ENCODE data around the gene CABLES2. TPM values are rescaled to one million over a fixed set of nuclear protein-coding genes. Genes with fewer than 3 reads are reported as not detected.
"Not testable (repeated sequence)": the region's sequence is repeated elsewhere in the genome, so short reads cannot be mapped to it uniquely, and the experiment has no call there.

The CABLES2 gene
- polyA plus RNA-seq, 2 donors, result 1.6 to 2.4 TPM

- H3K27me3 ChIP-seq (ENCODE audit: control insufficient read depth in 1 of 2, insufficient read depth in 2 of 2, low read length in 2 of 2); H3K4me3 ChIP-seq (ENCODE audit: low read depth in 1 of 2, low read length in 2 of 2); H3K9me3 ChIP-seq (ENCODE audit: control insufficient read depth in 2 of 2, insufficient read depth in 1 of 2, low read depth in 1 of 2, low read length in 1 of 2); H3K36me3 ChIP-seq (ENCODE audit: control insufficient read depth in 2 of 2, insufficient read depth in 2 of 2, low read length in 1 of 2): not testable (repeated sequence)
- 88% methylated on average over 25 to 27 of the region's 40 CpGs for WGBS, 2 donors
- H3K4me1 ChIP-seq (ENCODE audit: control insufficient read depth in 2 of 2, insufficient read depth in 2 of 2, low read length in 1 of 2), result peaks cover 24 to 41% of the 10 kb centered on the region in 2 donors
- H3K27ac ChIP-seq (ENCODE audit: low read depth in 2 of 2, low read length in 1 of 2), result peak overlapping the region in 1 of 2 donors; percentile 4
Observed at GRCh38 chr20:62373631-62374179, 33.4 kb downstream of the CABLES2 start.

- 74 to 79% methylated on average over 27 to 29 of the region's 29 CpGs for WGBS, 2 donors
- Histone ChIP-seq H3K36me3 (ENCODE audit: control insufficient read depth in 2 of 2, insufficient read depth in 2 of 2, low read length in 1 of 2) (no peaks in the 10 kb centered on the region), H3K4me3 (ENCODE audit: low read depth in 1 of 2, low read length in 2 of 2) (no peak overlapping the region), H3K27me3 (ENCODE audit: control insufficient read depth in 1 of 2, insufficient read depth in 2 of 2, low read length in 2 of 2) (no peaks in the 10 kb centered on the region), H3K9me3 (ENCODE audit: control insufficient read depth in 2 of 2, insufficient read depth in 1 of 2, low read depth in 1 of 2, low read length in 1 of 2) (no peaks in the 10 kb centered on the region), H3K4me1 (ENCODE audit: control insufficient read depth in 2 of 2, insufficient read depth in 2 of 2, low read length in 1 of 2) (peaks cover 25 to 41% of the 10 kb centered on the region in 2 donors), H3K27ac (ENCODE audit: low read depth in 2 of 2, low read length in 1 of 2) (peak overlapping the region; percentile 56 to 75)
Observed at GRCh38 chr20:62372042-62372993, 34.8 kb downstream of the CABLES2 start.

- WGBS, 2 donors, result 83 to 90% methylated on average over 8 of the region's 8 CpGs
- Histone ChIP-seq H3K27ac (ENCODE audit: low read depth in 2 of 2, low read length in 1 of 2) (peak overlapping the region; percentile 45 to 59), H3K36me3 (ENCODE audit: control insufficient read depth in 2 of 2, insufficient read depth in 2 of 2, low read length in 1 of 2) (no peaks in the 10 kb centered on the region), H3K9me3 (ENCODE audit: control insufficient read depth in 2 of 2, insufficient read depth in 1 of 2, low read depth in 1 of 2, low read length in 1 of 2) (no peaks in the 10 kb centered on the region), H3K4me3 (ENCODE audit: low read depth in 1 of 2, low read length in 2 of 2) (no peak overlapping the region), H3K4me1 (ENCODE audit: control insufficient read depth in 2 of 2, insufficient read depth in 2 of 2, low read length in 1 of 2) (peaks cover 23 to 36% of the 10 kb centered on the region in 2 donors), H3K27me3 (ENCODE audit: control insufficient read depth in 1 of 2, insufficient read depth in 2 of 2, low read length in 2 of 2) (no peaks in the 10 kb centered on the region)
Observed at GRCh38 chr20:62371588-62372041, 35.5 kb downstream of the CABLES2 start.

- Histone ChIP-seq H3K36me3 (ENCODE audit: control insufficient read depth in 2 of 2, insufficient read depth in 2 of 2, low read length in 1 of 2) (no peaks in the 10 kb centered on the region), H3K27ac (ENCODE audit: low read depth in 2 of 2, low read length in 1 of 2) (peak overlapping the region; percentile 53 to 74), H3K9me3 (ENCODE audit: control insufficient read depth in 2 of 2, insufficient read depth in 1 of 2, low read depth in 1 of 2, low read length in 1 of 2) (no peaks in the 10 kb centered on the region), H3K27me3 (ENCODE audit: control insufficient read depth in 1 of 2, insufficient read depth in 2 of 2, low read length in 2 of 2) (no peaks in the 10 kb centered on the region), H3K4me3 (ENCODE audit: low read depth in 1 of 2, low read length in 2 of 2) (no peak overlapping the region), H3K4me1 (ENCODE audit: control insufficient read depth in 2 of 2, insufficient read depth in 2 of 2, low read length in 1 of 2) (peaks cover 18 to 39% of the 10 kb centered on the region in 2 donors)
- WGBS, 2 donors, result 59 to 65% methylated on average over 18 of the region's 18 CpGs
Observed at GRCh38 chr20:62370807-62371587, 36.1 kb downstream of the CABLES2 start.

- Histone ChIP-seq H3K4me3 (ENCODE audit: low read depth in 1 of 2, low read length in 2 of 2) (no peak overlapping the region), H3K9me3 (ENCODE audit: control insufficient read depth in 2 of 2, insufficient read depth in 1 of 2, low read depth in 1 of 2, low read length in 1 of 2) (no peaks in the 10 kb centered on the region), H3K27me3 (ENCODE audit: control insufficient read depth in 1 of 2, insufficient read depth in 2 of 2, low read length in 2 of 2) (no peaks in the 10 kb centered on the region), H3K27ac (ENCODE audit: low read depth in 2 of 2, low read length in 1 of 2) (peak overlapping the region; percentile 53 to 74), H3K4me1 (ENCODE audit: control insufficient read depth in 2 of 2, insufficient read depth in 2 of 2, low read length in 1 of 2) (peaks cover 18 to 41% of the 10 kb centered on the region in 2 donors), H3K36me3 (ENCODE audit: control insufficient read depth in 2 of 2, insufficient read depth in 2 of 2, low read length in 1 of 2) (no peaks in the 10 kb centered on the region)
- WGBS, 2 donors, result 50 to 52% methylated on average over 19 of the region's 19 CpGs
Observed at GRCh38 chr20:62370115-62370806, 36.8 kb downstream of the CABLES2 start.

- Histone ChIP-seq H3K9me3 (ENCODE audit: control insufficient read depth in 2 of 2, insufficient read depth in 1 of 2, low read depth in 1 of 2, low read length in 1 of 2) (no peaks in the 10 kb centered on the region), H3K36me3 (ENCODE audit: control insufficient read depth in 2 of 2, insufficient read depth in 2 of 2, low read length in 1 of 2) (no peaks in the 10 kb centered on the region), H3K27ac (ENCODE audit: low read depth in 2 of 2, low read length in 1 of 2) (peak overlapping the region; percentile 25 to 74), H3K27me3 (ENCODE audit: control insufficient read depth in 1 of 2, insufficient read depth in 2 of 2, low read length in 2 of 2) (no peaks in the 10 kb centered on the region), H3K4me3 (ENCODE audit: low read depth in 1 of 2, low read length in 2 of 2) (no peak overlapping the region), H3K4me1 (ENCODE audit: control insufficient read depth in 2 of 2, insufficient read depth in 2 of 2, low read length in 1 of 2) (peaks cover 18 to 40% of the 10 kb centered on the region in 2 donors)
- WGBS, 2 donors, result 56 to 68% methylated on average over 4 of the region's 4 CpGs
Observed at GRCh38 chr20:62369815-62370114, 37.3 kb downstream of the CABLES2 start.

- Histone ChIP-seq H3K4me1 (ENCODE audit: control insufficient read depth in 2 of 2, insufficient read depth in 2 of 2, low read length in 1 of 2) (peaks cover 19 to 40% of the 10 kb centered on the region in 2 donors), H3K9me3 (ENCODE audit: control insufficient read depth in 2 of 2, insufficient read depth in 1 of 2, low read depth in 1 of 2, low read length in 1 of 2) (no peaks in the 10 kb centered on the region), H3K4me3 (ENCODE audit: low read depth in 1 of 2, low read length in 2 of 2) (no peak overlapping the region), H3K27ac (ENCODE audit: low read depth in 2 of 2, low read length in 1 of 2) (peak overlapping the region; percentile 25 to 74), H3K27me3 (ENCODE audit: control insufficient read depth in 1 of 2, insufficient read depth in 2 of 2, low read length in 2 of 2) (no peaks in the 10 kb centered on the region), H3K36me3 (ENCODE audit: control insufficient read depth in 2 of 2, insufficient read depth in 2 of 2, low read length in 1 of 2) (peaks cover 0 to under 1% of the 10 kb centered on the region in 2 donors)
- 14 to 19% methylated on average over 23 to 28 of the region's 28 CpGs for WGBS, 2 donors
Observed at GRCh38 chr20:62368976-62369814, 37.9 kb downstream of the CABLES2 start.

- H3K27me3 ChIP-seq (ENCODE audit: control insufficient read depth in 1 of 2, insufficient read depth in 2 of 2, low read length in 2 of 2), result no peaks in the 10 kb centered on the region
- H3K9me3 ChIP-seq (ENCODE audit: control insufficient read depth in 2 of 2, insufficient read depth in 1 of 2, low read depth in 1 of 2, low read length in 1 of 2), result no peaks in the 10 kb centered on the region
- 6 to 9% methylated on average over 15 of the region's 15 CpGs for WGBS, 2 donors
- peak overlapping the region; percentile 74 to 78 for H3K27ac ChIP-seq (ENCODE audit: low read depth in 2 of 2, low read length in 1 of 2)
- peaks cover 0 to 3% of the 10 kb centered on the region in 2 donors for H3K36me3 ChIP-seq (ENCODE audit: control insufficient read depth in 2 of 2, insufficient read depth in 2 of 2, low read length in 1 of 2)
- H3K4me3 ChIP-seq (ENCODE audit: low read depth in 1 of 2, low read length in 2 of 2), result no peak overlapping the region
- H3K4me1 ChIP-seq (ENCODE audit: control insufficient read depth in 2 of 2, insufficient read depth in 2 of 2, low read length in 1 of 2), result peaks cover 23 to 47% of the 10 kb centered on the region in 2 donors
Observed at GRCh38 chr20:62368392-62368975, 38.6 kb downstream of the CABLES2 start.
